ENCODE measurements around the gene ENTHD1. TPM values are rescaled to one million over a fixed set of nuclear protein-coding genes. Genes with fewer than 3 reads are reported as not detected.

Gene ENTHD1
- total RNA-seq, 3 donors from 2014 or later: not detected

GRCh38 chr22:39845529-39845928 is 48.0 kb downstream of the ENTHD1 start:
- DNase-seq (ENCODE audit: low spot score in 2 of 2): no peak
- H3K9me3 ChIP-seq: no peaks in the 10 kb centered on the region
- H3K27ac ChIP-seq: no peak overlapping the region
- no peaks in the 10 kb centered on the region for H3K4me1 ChIP-seq
- TF ChIP-seq POLR2AphosphoS5 (IDR thresholded peaks at IDR 0.05) (no peak), CTCF (IDR thresholded peaks at IDR 0.05) (no peak), POLR2A (IDR thresholded peaks at IDR 0.05) (no peak)
- H3K4me3 ChIP-seq: no peak overlapping the region
- intact Hi-C loops (cut with DNase I; ENCODE audit: low total_unique reads): no loop called here
- no peaks in the 10 kb centered on the region for H3K36me3 ChIP-seq
- H3K27me3 ChIP-seq: no peaks in the 10 kb centered on the region

GRCh38 chr22:39839917-39840510 is 53.5 kb downstream of the ENTHD1 start:
- no peak for DNase-seq (ENCODE audit: low spot score in 2 of 2)
- no peaks in the 10 kb centered on the region for H3K36me3 ChIP-seq
- no peaks in the 10 kb centered on the region for H3K4me1 ChIP-seq
- H3K27ac ChIP-seq: no peak overlapping the region
- intact Hi-C loops (cut with DNase I; ENCODE audit: low total_unique reads): no loop called here
- TF ChIP-seq POLR2A (IDR thresholded peaks at IDR 0.05): no peak
- TF ChIP-seq CTCF (IDR thresholded peaks at IDR 0.05): no peak
- no peak for TF ChIP-seq POLR2AphosphoS5 (IDR thresholded peaks at IDR 0.05)
- no peak overlapping the region for H3K4me3 ChIP-seq
- H3K27me3 ChIP-seq: no peaks in the 10 kb centered on the region
- H3K9me3 ChIP-seq: no peaks in the 10 kb centered on the region

DNA sequence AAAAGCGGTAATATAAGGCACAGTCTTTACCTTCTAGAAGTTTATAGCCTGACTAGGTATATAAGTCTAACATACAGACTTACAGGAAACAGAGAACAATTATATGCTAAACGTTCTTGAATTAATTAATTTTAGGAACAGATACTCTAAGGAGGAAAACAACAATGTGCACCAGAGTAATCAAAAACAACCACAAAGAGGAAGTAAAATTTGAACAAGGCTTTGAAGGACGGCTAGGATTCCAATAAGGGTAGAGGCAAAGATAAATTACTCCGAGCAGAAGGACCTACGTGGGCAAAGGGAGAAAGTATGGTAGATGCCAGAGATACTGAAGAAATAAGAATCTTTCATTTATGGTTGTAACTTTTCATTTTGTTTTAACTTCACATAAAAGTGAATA is 54.4 kb downstream of the ENTHD1 start:
- Histone ChIP-seq H3K27me3 (no peaks in the 10 kb centered on the region), H3K27ac (no peak overlapping the region), H3K36me3 (no peaks in the 10 kb centered on the region), H3K9me3 (no peaks in the 10 kb centered on the region), H3K4me3 (no peak overlapping the region), H3K4me1 (no peaks in the 10 kb centered on the region)
- intact Hi-C loops (cut with DNase I; ENCODE audit: low total_unique reads): no loop called here
- DNase-seq (ENCODE audit: low spot score in 2 of 2): no peak
- no peak for TF ChIP-seq POLR2AphosphoS5 (IDR thresholded peaks at IDR 0.05)
- no peak for TF ChIP-seq CTCF (IDR thresholded peaks at IDR 0.05)
- TF ChIP-seq POLR2A (IDR thresholded peaks at IDR 0.05): no peak

DNA sequence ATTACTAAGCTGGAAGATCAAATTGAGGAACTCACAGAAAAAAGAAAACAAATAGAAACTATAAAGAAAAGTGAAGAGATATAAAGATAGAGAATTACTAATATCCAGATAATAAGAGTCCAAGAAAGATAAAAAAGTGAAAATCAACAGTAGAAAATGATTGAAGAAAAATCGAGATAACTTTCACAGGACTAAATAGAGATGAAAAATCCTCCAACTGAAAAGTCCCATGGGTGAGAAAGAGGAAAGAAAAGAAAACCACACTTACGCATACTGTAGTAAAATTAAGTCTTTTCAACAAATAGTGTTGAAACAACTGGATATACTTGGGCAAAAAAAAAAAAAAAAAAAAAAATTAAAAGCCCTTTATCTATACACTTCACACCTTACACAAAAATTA is 60.0 kb downstream of the ENTHD1 start:
- no peak for DNase-seq (ENCODE audit: low spot score in 2 of 2)
- intact Hi-C loops (cut with DNase I; ENCODE audit: low total_unique reads): no loop called here
- TF ChIP-seq POLR2A (IDR thresholded peaks at IDR 0.05): no peak
- TF ChIP-seq CTCF (IDR thresholded peaks at IDR 0.05): no peak
- TF ChIP-seq POLR2AphosphoS5 (IDR thresholded peaks at IDR 0.05): no peak
- Histone ChIP-seq H3K4me3 (no peak overlapping the region), H3K4me1 (no peaks in the 10 kb centered on the region), H3K36me3 (no peaks in the 10 kb centered on the region), H3K27ac (no peak overlapping the region), H3K27me3 (peaks cover 0 to 17% of the 10 kb centered on the region in 2 donors), H3K9me3 (no peaks in the 10 kb centered on the region)

- DNase-seq (ENCODE audit: low spot score in 2 of 2): no peak
- Histone ChIP-seq H3K27ac (no peak overlapping the region), H3K27me3 (peaks cover 0 to 17% of the 10 kb centered on the region in 2 donors), H3K36me3 (no peaks in the 10 kb centered on the region), H3K4me1 (no peaks in the 10 kb centered on the region), H3K9me3 (no peaks in the 10 kb centered on the region), H3K4me3 (no peak overlapping the region)
- intact Hi-C loops (cut with DNase I; ENCODE audit: low total_unique reads): no loop called here
- TF ChIP-seq POLR2AphosphoS5 (IDR thresholded peaks at IDR 0.05) (no peak), POLR2A (IDR thresholded peaks at IDR 0.05) (no peak)
These were observed 60.5 kb downstream of the ENTHD1 start for GRCh38 chr22:39833093-39833492.

Data from breast epithelium (tissue), 4 donors.